HG02798 (cell line): ENCODE data around the gene VPS26B.
"Not testable (repeated sequence)": the region's sequence is repeated elsewhere in the genome, so short reads cannot be mapped to it uniquely, and the experiment has no call there.

Source experiments
- ATAC-seq: cut with Tn5 transposase; IDR thresholded peaks from one replicate; pipeline ENCODE4 v1.9.1; 2021; ENCODE audit warnings: mild to moderate bottlenecking; ENCODE audit not compliant: unreplicated experiment, poor library complexity

VPS26B gene

GRCh38 chr11:134254433-134255183 lies 30.1 kb downstream of the VPS26B start:
- no peak for ATAC-seq

- not testable (repeated sequence) for ATAC-seq
Observed at GRCh38 chr11:134255184-134255561, 30.7 kb downstream of the VPS26B start.

- no peak for ATAC-seq
Observed at GRCh38 chr11:134257101-134257500, 32.6 kb downstream of the VPS26B start.

GRCh38 chr11:134258577-134258976 lies 34.1 kb downstream of the VPS26B start:
- ATAC-seq: no peak

- no peak for ATAC-seq
Observed at GRCh38 chr11:134260503-134260902, 36.0 kb downstream of the VPS26B start.

GRCh38 chr11:134260983-134261382 lies 36.5 kb downstream of the VPS26B start:
- ATAC-seq: no peak

- ATAC-seq: no peak
Observed at GRCh38 chr11:134261626-134262488, 37.4 kb downstream of the VPS26B start.

GRCh38 chr11:134264966-134265764 lies 40.7 kb downstream of the VPS26B start:
- ATAC-seq: no peak

- no peak for ATAC-seq
Observed at GRCh38 chr11:134266440-134266839, 42.0 kb downstream of the VPS26B start.

- no peak for ATAC-seq
Observed at GRCh38 chr11:134266841-134267251, 42.4 kb downstream of the VPS26B start.

GRCh38 chr11:134267461-134267860 lies 43.0 kb downstream of the VPS26B start:
- ATAC-seq: no peak

- ATAC-seq: no peak
Observed at GRCh38 chr11:134267966-134268365, 43.5 kb downstream of the VPS26B start.

- ATAC-seq: no peak
Observed at GRCh38 chr11:134270250-134270714, 45.8 kb downstream of the VPS26B start.

- ATAC-seq: no peak
Observed at GRCh38 chr11:134271978-134272377, 47.5 kb downstream of the VPS26B start.

- no peak for ATAC-seq
Observed at GRCh38 chr11:134272381-134273316, 48.2 kb downstream of the VPS26B start.

- ATAC-seq: no peak
Observed at GRCh38 chr11:134273317-134273712, 48.8 kb downstream of the VPS26B start.

GRCh38 chr11:134275188-134275533 lies 50.7 kb downstream of the VPS26B start:
- no peak for ATAC-seq

- ATAC-seq: peak; percentile 74
Observed at GRCh38 chr11:134275534-134276395, 51.3 kb downstream of the VPS26B start, which contains the start of gene GLB1L3. TSS of gene GLB1L3 (plus strand) at chr11:134276379. CDS start at chr11:134276741, 362 bp downstream.
